HG03103 (cell line): Measurements from ENCODE around the gene VPS41.
A peak's percentile ranks its signal among the peaks of the same experiment; 100 is the strongest.
"Not testable (repeated sequence)": the region's sequence is repeated elsewhere in the genome, so short reads cannot be mapped to it uniquely, and the experiment has no call there.

Source experiments
- ATAC-seq: cut with Tn5 transposase; IDR thresholded peaks from one replicate; pipeline ENCODE4 v1.9.1; 2021; ENCODE audit warnings: low read depth; ENCODE audit not compliant: unreplicated experiment

The VPS41 gene

GRCh38 chr7:38908759-38909335, at the start of gene VPS41:
Gene VPS41, minus strand, starts transcription at chr7:38909191. Its CDS starts 17 bp downstream, at chr7:38909174.
- ATAC-seq = peak; percentile 98

GRCh38 chr7:38955892-38956291, 46.9 kb upstream of the VPS41 start:
- ATAC-seq = no peak

DNA sequence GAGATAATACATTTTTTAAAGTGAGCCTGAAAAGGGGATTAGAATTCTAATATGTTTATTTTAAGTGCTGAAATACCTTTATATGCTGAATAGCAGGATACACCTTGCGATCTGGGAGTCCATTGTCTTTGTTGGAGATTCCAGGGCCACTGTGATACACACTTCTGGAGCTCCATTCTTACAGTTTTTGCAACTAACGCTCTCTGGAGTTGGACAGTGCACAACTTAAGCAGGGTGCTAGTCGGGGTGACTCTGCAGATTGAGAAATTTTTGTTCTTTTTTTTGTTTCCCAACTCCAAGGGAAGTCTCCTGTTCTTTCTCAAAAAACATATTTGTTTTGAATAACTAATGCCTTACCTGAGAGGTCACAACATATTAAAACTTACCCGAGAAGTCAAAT, 45.0 kb upstream of the VPS41 start:
- ATAC-seq = no peak

- ATAC-seq = no peak
Measured at GRCh38 chr7:38953227-38953626, 44.2 kb upstream of the VPS41 start.

DNA sequence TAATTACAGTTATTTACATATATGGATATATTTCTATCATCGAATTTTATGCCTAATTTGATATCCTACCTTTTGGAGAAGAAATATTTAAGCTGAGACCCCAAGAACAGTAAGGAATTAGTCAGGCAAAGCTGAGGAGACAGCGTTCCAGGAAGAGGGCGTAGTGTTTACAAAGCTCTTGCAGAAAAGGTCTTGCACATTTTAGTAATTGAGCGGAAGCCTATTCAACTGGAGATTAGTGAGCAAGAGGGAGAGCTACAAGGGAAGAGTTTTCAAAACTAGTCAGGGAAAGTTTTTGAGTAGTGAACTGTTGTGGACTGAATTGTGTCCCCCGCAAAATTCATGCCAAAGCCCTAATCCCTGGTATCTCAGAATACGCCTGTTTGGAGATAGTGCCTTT, 42.2 kb upstream of the VPS41 start:
- ATAC-seq = no peak

- ATAC-seq = no peak
Measured at GRCh38 chr7:38950309-38950708, 41.3 kb upstream of the VPS41 start.

DNA sequence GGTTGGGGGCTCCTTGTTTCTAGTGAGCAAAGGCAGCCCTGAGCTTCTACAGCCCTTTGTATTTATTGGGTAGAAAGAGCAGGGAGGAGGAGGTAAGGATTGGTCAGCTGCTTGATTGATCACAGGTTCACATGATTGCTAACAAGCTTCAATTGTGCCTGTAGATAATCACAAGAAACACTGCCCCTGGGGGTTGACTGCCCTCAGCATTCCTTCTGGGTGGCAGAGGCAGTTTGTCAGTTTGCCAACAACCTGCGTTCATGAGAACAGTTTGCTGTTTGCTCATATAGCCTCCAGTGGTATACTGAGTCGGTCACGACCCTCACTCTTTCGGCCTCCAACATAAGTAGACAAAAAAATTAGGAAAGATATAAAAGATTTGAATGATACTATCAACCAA, 38.5 kb upstream of the VPS41 start:
- ATAC-seq = not testable (repeated sequence)

- no peak for ATAC-seq
Measured at GRCh38 chr7:38942431-38943051, 33.5 kb upstream of the VPS41 start.

GRCh38 chr7:38940774-38941173, 31.8 kb upstream of the VPS41 start:
- ATAC-seq = no peak

DNA sequence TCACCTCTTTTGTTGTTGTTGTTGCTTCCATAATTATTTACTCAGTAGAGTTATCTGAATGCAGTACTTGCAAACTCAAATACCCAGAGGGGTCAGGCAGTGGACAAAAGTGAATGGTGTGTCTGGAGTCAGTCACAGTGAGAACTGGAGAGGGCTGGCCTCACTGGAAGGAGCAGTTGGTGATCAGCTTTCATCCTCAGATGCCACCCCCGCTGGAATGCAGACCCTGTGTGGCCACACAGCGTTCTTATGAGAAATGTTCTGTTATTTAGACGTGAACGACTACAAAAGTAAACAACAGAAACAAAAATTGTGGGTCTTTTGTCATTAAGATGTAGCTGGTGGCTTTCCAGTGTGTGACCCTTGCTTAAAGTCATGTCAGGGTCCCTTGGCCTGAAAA, 29.6 kb upstream of the VPS41 start:
- ATAC-seq = no peak

DNA sequence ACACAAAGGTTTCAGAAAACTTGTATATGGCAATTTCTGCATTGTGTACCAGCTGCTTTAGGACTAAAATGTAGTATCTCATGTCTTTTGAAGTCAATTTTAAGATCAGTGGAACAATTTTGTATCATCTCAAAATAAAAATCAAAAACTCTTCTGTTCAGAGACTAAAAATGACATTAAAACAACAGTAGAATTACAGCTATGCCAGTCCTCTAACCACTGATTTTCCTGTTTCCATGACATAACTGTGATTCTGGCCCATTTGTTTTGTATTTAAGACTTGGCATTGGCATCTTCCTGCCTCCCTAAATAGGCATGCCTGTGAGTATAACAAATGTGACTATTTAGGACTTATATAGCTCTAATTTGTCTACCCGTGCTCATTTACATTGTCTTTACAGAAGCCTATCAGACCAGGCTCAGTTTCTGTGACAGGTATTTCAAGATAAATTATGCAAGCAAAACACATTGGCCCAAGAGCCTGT, 29.1 kb upstream of the VPS41 start:
- ATAC-seq = no peak

DNA sequence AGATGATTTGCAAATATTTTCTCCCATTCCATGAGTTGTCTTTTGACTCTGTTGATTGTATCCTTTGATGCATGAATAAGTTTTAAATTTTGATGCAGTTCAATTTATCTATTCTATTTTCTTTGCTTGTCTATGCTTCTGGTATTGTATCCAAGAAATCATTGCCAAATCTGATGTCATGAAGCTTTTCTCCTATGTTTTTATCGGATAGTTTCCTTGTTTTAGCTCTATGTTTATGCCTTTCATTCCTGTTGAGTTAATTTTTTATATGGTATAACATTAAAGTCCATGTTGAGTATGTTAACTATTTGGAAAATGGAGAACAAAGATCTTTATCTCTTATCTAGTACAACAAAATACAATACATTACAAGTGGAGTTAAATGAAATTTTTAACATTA, 27.6 kb upstream of the VPS41 start:
- no peak for ATAC-seq

GRCh38 chr7:38934536-38934935, 25.5 kb upstream of the VPS41 start:
- no peak for ATAC-seq

DNA sequence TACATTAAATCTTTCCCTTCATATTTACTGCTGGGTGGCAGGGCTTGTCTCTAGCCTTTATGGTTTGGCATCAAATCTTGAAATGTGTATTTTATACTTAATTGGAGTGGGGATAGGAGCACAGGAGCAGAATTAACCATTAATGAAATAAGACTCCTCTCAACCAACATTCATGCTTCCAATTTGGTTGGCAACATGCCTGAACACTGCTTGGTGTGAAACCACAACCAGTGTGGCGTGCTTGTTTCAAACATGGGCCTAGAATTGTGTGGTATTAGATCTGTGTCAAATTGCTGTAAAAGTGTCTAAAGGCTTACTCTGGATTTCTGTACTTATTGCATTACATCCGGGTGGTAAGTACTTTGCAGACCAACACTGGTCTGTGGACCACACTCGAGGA, 25.1 kb upstream of the VPS41 start:
- ATAC-seq = no peak

- peak; percentile 89 for ATAC-seq
Measured at GRCh38 chr7:38932509-38933168, 23.6 kb upstream of the VPS41 start.

GRCh38 chr7:38929460-38930171, 20.6 kb upstream of the VPS41 start:
- no peak for ATAC-seq

DNA sequence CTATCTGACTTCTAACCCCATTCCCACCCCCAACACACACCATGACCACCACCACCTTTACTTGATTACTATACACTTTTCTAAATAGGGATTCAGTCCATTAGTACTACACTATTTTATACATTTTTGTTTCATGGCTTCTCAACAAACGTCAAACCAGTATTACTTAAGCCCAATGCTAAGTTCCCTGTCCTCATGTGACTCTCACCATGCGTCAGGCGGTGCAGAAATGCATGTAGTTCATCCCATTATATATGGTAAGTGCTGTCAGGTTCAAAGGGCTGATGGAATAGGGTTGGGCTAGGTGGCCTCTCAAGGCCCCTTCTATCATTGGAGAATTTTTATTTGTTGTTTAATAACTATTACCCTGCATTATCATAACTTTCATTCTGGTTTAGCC, 19.5 kb upstream of the VPS41 start:
- ATAC-seq = no peak

DNA sequence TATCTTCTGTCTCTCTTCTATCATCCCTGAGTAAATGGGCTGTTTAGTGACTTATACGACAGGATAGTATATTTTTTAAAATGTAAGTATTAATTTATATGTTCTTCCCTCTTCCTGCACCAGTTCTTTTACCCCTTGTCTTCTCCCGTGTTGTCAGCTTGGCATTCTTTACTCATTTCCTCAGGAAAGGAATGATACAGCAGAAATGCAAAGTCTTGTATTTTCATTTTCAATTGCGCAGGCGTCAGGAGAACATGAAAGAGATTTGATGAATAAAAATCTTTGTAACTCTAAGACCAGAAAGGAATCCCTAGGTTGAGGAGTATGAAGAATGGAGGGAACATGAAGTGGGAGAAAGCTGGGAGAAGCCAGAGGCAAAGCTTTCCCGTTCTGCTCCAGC, 18.8 kb upstream of the VPS41 start:
- ATAC-seq = no peak

GRCh38 chr7:38920731-38921130, 11.7 kb upstream of the VPS41 start:
- ATAC-seq = no peak

DNA sequence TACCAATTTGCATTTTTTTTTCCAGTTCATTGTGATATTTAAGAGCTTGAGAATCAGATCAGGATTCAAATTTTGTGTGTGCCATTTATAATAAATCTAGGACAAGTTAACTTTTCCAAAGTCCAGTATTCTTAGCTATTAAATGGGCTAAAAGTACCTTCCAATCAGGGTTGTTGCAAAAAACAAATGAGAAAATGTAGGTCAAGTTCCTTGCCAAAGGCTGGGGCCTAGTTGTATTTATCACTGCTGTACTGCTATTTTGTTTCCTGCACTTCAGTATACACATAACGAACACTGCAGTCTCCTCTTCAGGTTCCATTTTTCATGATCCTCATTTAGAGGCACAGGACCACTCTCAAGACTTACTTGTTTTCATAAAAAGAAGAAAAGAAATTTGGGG, 7.4 kb upstream of the VPS41 start:
- no peak for ATAC-seq

DNA sequence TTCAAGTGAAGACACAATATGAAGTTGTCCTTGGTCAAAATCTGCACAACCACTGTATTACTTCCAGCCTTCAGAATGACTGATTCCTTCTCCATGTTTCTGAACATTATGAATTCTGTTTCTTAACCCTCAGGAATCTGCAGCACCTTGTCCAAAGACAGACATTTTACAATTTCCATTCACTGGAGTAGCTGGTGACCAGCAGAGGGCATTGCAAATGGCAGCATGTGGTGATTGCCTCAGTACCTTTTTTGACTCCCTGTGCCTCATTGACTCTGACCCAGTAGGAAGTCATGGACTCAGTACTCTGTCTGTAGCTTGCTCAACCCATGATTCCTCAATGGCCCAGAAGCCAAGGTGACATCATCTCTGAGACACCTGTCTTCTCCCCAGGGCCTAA, 879 bp upstream of the VPS41 start:
- no peak for ATAC-seq
